OCI-LY3 (cell line): ENCODE results near the gene TMC5.

Experiments
- CTCF ChIP-seq: fragments of 200-600, 300-600 bp; sonication (generic); IDR thresholded peaks from 2 replicates; pipeline ENCODE4 v1.5.1; 2014; ENCODE audit warnings: antibody characterized with exemption, low read length, low read depth
- EZH2phosphoT487 ChIP-seq: fragments of 200-600 bp; shearing (Covaris generic); IDR thresholded peaks from 2 replicates; pipeline ENCODE4 v1.6.1; 2018; ENCODE audit warnings: antibody characterized with exemption, mixed run types, low read depth

- TF ChIP-seq CTCF: no peak
- TF ChIP-seq EZH2phosphoT487: no peak
Observed at GRCh38 chr16:19411298-19411697, 6.4 kb upstream of the TMC5 start.
